IMR-90 (cell line): ENCODE results near the gene KCNK5. TPM values are rescaled to one million over a fixed set of nuclear protein-coding genes. Genes with fewer than 3 reads are reported as not detected.

Experiments
- ATAC-seq: fragments of 200-7000 bp; cut with Tn5 transposase; 2 replicates; pipeline ENCODE4 v1.9.1; 2020; ENCODE audit warnings: low read depth, mild to moderate bottlenecking, moderate library complexity
- BruUV-seq: library from RNA; stranded (reverse); fragments of 400-500 nt; replicated peaks from 2 replicates; lab custom pipeline; 2021; lab: Mats Ljungman, UMichigan
- CTCF ChIA-PET: fragments of 300-600 bp; formaldehyde crosslinking; extraction: SDS; loops from one replicate; lab custom pipeline; 2021; ENCODE audit warnings: antibody characterized with exemption; lab: Yijun Ruan, JAX
- POLR2A ChIA-PET: fragments of 300-600 bp; sonication (Branson Sonifier 250); formaldehyde crosslinking; loops from one replicate; lab custom pipeline; 2022; ENCODE audit warnings: antibody characterized with exemption; ENCODE audit not compliant: unreplicated experiment; lab: Charles Lee
- DNase-seq: peaks from one replicate; pipeline ENCODE4 v3.0.0; 2013
- H2AFZ ChIP-seq: replicated peaks from 2 replicates; pipeline ENCODE3; 2013; ENCODE audit warnings: low read length, mild to moderate bottlenecking; ENCODE audit not compliant: poor library complexity
- H2AK5ac ChIP-seq: 2 replicates; pipeline ENCODE4 v1.6.1; 2013; ENCODE audit warnings: low read depth, low read length, inconsistent platforms
- H2AK9ac ChIP-seq: replicated peaks from 2 replicates; pipeline ENCODE3; 2013; ENCODE audit warnings: mild to moderate bottlenecking, low read depth, low read length, moderate library complexity; ENCODE audit not compliant: poor library complexity
- H2BK120ac ChIP-seq: 2 replicates; pipeline ENCODE4 v1.6.1; 2013; ENCODE audit warnings: low read depth, low read length, inconsistent platforms
- H2BK15ac ChIP-seq: 3 replicates; pipeline ENCODE4 v1.6.1; 2013; ENCODE audit warnings: low read depth, low read length, inconsistent platforms
- H2BK20ac ChIP-seq: 2 replicates; pipeline ENCODE4 v1.6.1; 2013; ENCODE audit warnings: low read depth, mild to moderate bottlenecking, inconsistent platforms, low read length, moderate library complexity
- H2BK5ac ChIP-seq: 2 replicates; pipeline ENCODE4 v1.6.1; 2013; ENCODE audit warnings: mild to moderate bottlenecking, low read depth, low read length, inconsistent platforms; ENCODE audit not compliant: poor library complexity, severe bottlenecking
- H3K14ac ChIP-seq: replicated peaks from 2 replicates; pipeline ENCODE4 v1.6.1; 2013; ENCODE audit warnings: low read depth, low read length, inconsistent platforms
- H3K18ac ChIP-seq: 2 replicates; pipeline ENCODE4 v1.6.1; 2013; ENCODE audit warnings: low read depth, low read length, control low read depth
- H3K23ac ChIP-seq: 2 replicates; pipeline ENCODE4 v1.6.1; 2013; ENCODE audit warnings: low read depth, low read length, inconsistent platforms
- H3K27ac ChIP-seq: 2 replicates; pipeline ENCODE4 v1.5.1; 2013; ENCODE audit warnings: mild to moderate bottlenecking, control low read depth, low read length; ENCODE audit not compliant: insufficient read depth
- H3K27me3 ChIP-seq: 2 replicates; pipeline ENCODE4 v1.6.1; 2013; ENCODE audit warnings: low read length; ENCODE audit not compliant: control insufficient read depth, insufficient read depth
- H3K36me3 ChIP-seq: 2 replicates; pipeline ENCODE4 v1.6.1; 2013; ENCODE audit warnings: low read length, mixed read lengths; ENCODE audit not compliant: control insufficient read depth, insufficient read depth
- H3K4ac ChIP-seq: 2 replicates; pipeline ENCODE4 v1.6.1; 2013; ENCODE audit warnings: low read depth, low read length, inconsistent platforms
- H3K4me1 ChIP-seq: 2 replicates; pipeline ENCODE4 v1.6.1; 2013; ENCODE audit warnings: low read length, mixed read lengths; ENCODE audit not compliant: control insufficient read depth, insufficient read depth
- H3K4me2 ChIP-seq: 2 replicates; pipeline ENCODE4 v1.6.1; 2013; ENCODE audit warnings: low read depth, mild to moderate bottlenecking, control low read depth, low read length, moderate library complexity
- H3K4me3 ChIP-seq: 2 replicates; pipeline ENCODE4 v1.5.1; 2013; ENCODE audit warnings: low read depth, mild to moderate bottlenecking, control low read depth, low read length, moderate library complexity; ENCODE audit not compliant: insufficient read depth
- H3K56ac ChIP-seq: 2 replicates; pipeline ENCODE4 v1.6.1; 2013; ENCODE audit warnings: low read length, inconsistent platforms; ENCODE audit not compliant: insufficient read depth; ENCODE audit errors: extremely low read depth
- H3K79me1 ChIP-seq, 2 experiments: 2 replicates each; pipeline ENCODE4 v1.6.1; 2013; ENCODE audit warnings: low read length in 2 of 2, inconsistent platforms in 1 of 2, low read depth in 1 of 2
- H3K9ac ChIP-seq: 2 replicates; pipeline ENCODE4 v1.6.1; 2013; ENCODE audit warnings: low read depth, low read length, control low read depth
- H3K9me1 ChIP-seq: 2 replicates; pipeline ENCODE4 v1.6.1; 2013; ENCODE audit warnings: low read length, inconsistent platforms; ENCODE audit not compliant: insufficient read depth
- H3K9me3 ChIP-seq: 2 replicates; pipeline ENCODE4 v1.6.1; 2013; ENCODE audit warnings: low read length; ENCODE audit not compliant: control insufficient read depth, insufficient read depth
- H4K20me1 ChIP-seq: 2 replicates; pipeline ENCODE4 v1.6.1; 2013; ENCODE audit warnings: low read length, inconsistent platforms; ENCODE audit not compliant: insufficient read depth
- H4K5ac ChIP-seq: 2 replicates; pipeline ENCODE4 v1.6.1; 2013; ENCODE audit warnings: mild to moderate bottlenecking, low read depth, low read length, control low read depth
- H4K8ac ChIP-seq, 2 experiments: 2 replicates each; pipeline ENCODE4 v1.6.1; 2013; ENCODE audit warnings: low read depth in 2 of 2, low read length in 2 of 2, control low read depth in 1 of 2, inconsistent platforms in 1 of 2
- H4K91ac ChIP-seq: 2 replicates; pipeline ENCODE4 v1.6.1; 2013; ENCODE audit warnings: low read depth, low read length, inconsistent platforms; ENCODE audit not compliant: insufficient read depth
- MAFK ChIP-seq: IDR thresholded peaks from 2 replicates; pipeline ENCODE4 v1.6.1; 2012; ENCODE audit warnings: low read depth, low read length, improper control_type of control experiment
- POLR2A ChIP-seq: IDR thresholded peaks from 2 replicates; pipeline ENCODE4 v1.6.1; 2012; ENCODE audit warnings: mild to moderate bottlenecking, low read depth, low read length
- WGBS, 2 experiments: methylation state at CpG; one replicate each; pipeline versions ENCODE4 v1.1.5 to v1.1.7; 2013; ENCODE audit warnings: missing lambda C conversion rate in 2 of 2; ENCODE audit not compliant: insufficient read length in 1 of 2; ENCODE audit errors: extremely low coverage in 2 of 2; 5-methylcytosine and 5-hydroxymethylcytosine counted together
- dilution Hi-C: fragments of 300-500 bp; cut with HindIII; formaldehyde crosslinking; loops from one replicate; pipeline ENCODE4 v1.14.3; 2018; ENCODE audit warnings: low sequenced_read_pairs; ENCODE audit not compliant: unreplicated experiment
- in situ Hi-C: fragments of 300-500 bp; cut with MboI; formaldehyde crosslinking; loops from 3 replicates; pipeline ENCODE4 v1.14.3; 2019; ENCODE audit warnings: low sequenced_read_pairs, inconsistent platforms, mixed read lengths
- intact Hi-C: fragments of 100-400 bp; cut with micrococcal nuclease; formaldehyde crosslinking; loops from 2 replicates; pipeline ENCODE4 v1.10.0; 2022
- polyA plus RNA-seq, 3 experiments: library from polyadenylated mRNA; depleted of rRNA; stranded (reverse); fragments of >200 nt; gene quantifications; 2 replicates each; pipeline ENCODE4 v1.2.3, GENCODE V29; 2012; ENCODE audit warnings: low replicate concordance in 1 of 3
- total RNA-seq: library from RNA; depleted of rRNA; stranded (reverse); fragments of >200 nt; gene quantifications from 2 replicates; pipeline ENCODE4 v1.2.3, GENCODE V29; 2012

The KCNK5 gene
- total and polyA plus RNA-seq, 2 of the 4 experiments (the other 2 are of a cell fraction): not detected

GRCh38 chr6:39223061-39223460 lies 6.2 kb downstream of the KCNK5 start:
- dilution Hi-C loops: no loop called here
- H2AK5ac ChIP-seq: no peak overlapping the region
- no peak overlapping the region for H4K91ac ChIP-seq
- no peak overlapping the region for H3K4me2 ChIP-seq
- H3K23ac ChIP-seq: no peak overlapping the region
- in situ Hi-C loops: no loop called here
- H3K36me3 ChIP-seq: no peaks in the 10 kb centered on the region
- H3K18ac ChIP-seq: no peak overlapping the region
- ChIA-PET POLR2A (no interaction called here), CTCF (no interaction called here)
- H2AFZ ChIP-seq: no peak overlapping the region
- no peak overlapping the region for H4K5ac ChIP-seq
- H3K79me1 ChIP-seq: no peaks in the 10 kb centered on the region
- intact Hi-C loops: no loop called here
- H4K8ac ChIP-seq: no peak overlapping the region
- H3K27me3 ChIP-seq: peaks cover 8% of the 10 kb centered on the region
- 80% methylated on average over 1 of the region's 5 CpGs; no CpG with 5 or more reads in 1 of the 2 experiments for WGBS, 2 experiments
- H3K4me1 ChIP-seq: no peaks in the 10 kb centered on the region
- TF ChIP-seq POLR2A (no peak), MAFK (no peak)
- no peak overlapping the region for H3K56ac ChIP-seq
- no peak overlapping the region for H2BK15ac ChIP-seq
- H2BK120ac ChIP-seq: no peak overlapping the region
- DNase-seq (no peak), ATAC-seq (no peak)
- H3K14ac ChIP-seq: no peak overlapping the region
- no peak overlapping the region for H2BK5ac ChIP-seq
- H4K20me1 ChIP-seq: no peaks in the 10 kb centered on the region
- H3K9me1 ChIP-seq: no peaks in the 10 kb centered on the region
- H3K4me3 ChIP-seq: no peak overlapping the region
- H3K27ac ChIP-seq: no peak overlapping the region
- H3K4ac ChIP-seq: no peak overlapping the region
- no peak overlapping the region for H2BK20ac ChIP-seq
- BruUV-seq: no TSS peak
- no peak overlapping the region for H2AK9ac ChIP-seq
- no peaks in the 10 kb centered on the region for H3K9me3 ChIP-seq
- no peak overlapping the region for H3K9ac ChIP-seq
